Measurements from ENCODE around the gene SLC38A2.

DNA sequence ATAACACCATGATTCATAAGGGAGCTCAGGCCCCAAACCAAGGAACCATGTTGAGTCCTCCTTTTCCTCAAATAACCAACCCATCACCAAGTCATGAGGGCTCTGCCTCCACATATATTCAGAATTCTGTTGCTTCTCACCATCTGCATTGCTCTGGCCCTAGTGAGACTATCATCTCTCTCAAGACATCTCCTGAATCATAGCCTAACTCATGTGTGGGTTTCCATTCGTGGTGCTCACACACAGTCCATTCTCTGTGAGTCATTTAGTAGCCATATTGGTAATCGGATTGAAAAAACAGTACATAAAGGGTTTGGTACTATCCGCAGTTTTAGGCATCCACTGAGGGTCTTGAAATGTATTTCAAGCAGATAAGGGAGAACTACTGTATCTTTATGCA is 5.1 kb upstream of the SLC38A2 start:
- TF ChIP-seq, protein P1, sequence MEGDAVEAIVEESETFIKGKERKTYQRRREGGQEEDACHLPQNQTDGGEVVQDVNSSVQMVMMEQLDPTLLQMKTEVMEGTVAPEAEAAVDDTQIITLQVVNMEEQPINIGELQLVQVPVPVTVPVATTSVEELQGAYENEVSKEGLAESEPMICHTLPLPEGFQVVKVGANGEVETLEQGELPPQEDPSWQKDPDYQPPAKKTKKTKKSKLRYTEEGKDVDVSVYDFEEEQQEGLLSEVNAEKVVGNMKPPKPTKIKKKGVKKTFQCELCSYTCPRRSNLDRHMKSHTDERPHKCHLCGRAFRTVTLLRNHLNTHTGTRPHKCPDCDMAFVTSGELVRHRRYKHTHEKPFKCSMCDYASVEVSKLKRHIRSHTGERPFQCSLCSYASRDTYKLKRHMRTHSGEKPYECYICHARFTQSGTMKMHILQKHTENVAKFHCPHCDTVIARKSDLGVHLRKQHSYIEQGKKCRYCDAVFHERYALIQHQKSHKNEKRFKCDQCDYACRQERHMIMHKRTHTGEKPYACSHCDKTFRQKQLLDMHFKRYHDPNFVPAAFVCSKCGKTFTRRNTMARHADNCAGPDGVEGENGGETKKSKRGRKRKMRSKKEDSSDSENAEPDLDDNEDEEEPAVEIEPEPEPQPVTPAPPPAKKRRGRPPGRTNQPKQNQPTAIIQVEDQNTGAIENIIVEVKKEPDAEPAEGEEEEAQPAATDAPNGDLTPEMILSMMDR (IDR thresholded peaks at IDR 0.05) = no peak
- TF ChIP-seq, protein P2, sequence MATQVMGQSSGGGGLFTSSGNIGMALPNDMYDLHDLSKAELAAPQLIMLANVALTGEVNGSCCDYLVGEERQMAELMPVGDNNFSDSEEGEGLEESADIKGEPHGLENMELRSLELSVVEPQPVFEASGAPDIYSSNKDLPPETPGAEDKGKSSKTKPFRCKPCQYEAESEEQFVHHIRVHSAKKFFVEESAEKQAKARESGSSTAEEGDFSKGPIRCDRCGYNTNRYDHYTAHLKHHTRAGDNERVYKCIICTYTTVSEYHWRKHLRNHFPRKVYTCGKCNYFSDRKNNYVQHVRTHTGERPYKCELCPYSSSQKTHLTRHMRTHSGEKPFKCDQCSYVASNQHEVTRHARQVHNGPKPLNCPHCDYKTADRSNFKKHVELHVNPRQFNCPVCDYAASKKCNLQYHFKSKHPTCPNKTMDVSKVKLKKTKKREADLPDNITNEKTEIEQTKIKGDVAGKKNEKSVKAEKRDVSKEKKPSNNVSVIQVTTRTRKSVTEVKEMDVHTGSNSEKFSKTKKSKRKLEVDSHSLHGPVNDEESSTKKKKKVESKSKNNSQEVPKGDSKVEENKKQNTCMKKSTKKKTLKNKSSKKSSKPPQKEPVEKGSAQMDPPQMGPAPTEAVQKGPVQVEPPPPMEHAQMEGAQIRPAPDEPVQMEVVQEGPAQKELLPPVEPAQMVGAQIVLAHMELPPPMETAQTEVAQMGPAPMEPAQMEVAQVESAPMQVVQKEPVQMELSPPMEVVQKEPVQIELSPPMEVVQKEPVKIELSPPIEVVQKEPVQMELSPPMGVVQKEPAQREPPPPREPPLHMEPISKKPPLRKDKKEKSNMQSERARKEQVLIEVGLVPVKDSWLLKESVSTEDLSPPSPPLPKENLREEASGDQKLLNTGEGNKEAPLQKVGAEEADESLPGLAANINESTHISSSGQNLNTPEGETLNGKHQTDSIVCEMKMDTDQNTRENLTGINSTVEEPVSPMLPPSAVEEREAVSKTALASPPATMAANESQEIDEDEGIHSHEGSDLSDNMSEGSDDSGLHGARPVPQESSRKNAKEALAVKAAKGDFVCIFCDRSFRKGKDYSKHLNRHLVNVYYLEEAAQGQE (IDR thresholded peaks at IDR 0.05; ENCODE audit: insufficient read depth in 1 of 2, low read depth in 2 of 2, low read length in 1 of 2) = no peak
- TF ChIP-seq POLR2AphosphoS5 (IDR thresholded peaks at IDR 0.05; ENCODE audit: low read depth, low read length) = no peak
- TF ChIP-seq TCF7L2 (IDR thresholded peaks at IDR 0.05; ENCODE audit: low read depth, low read length) = no peak
